GM19452 (cell line): ENCODE data around the gene MMP2.
A peak's percentile ranks its signal among the peaks of the same experiment; 100 is the strongest.

Experiments used
- ATAC-seq: cut with Tn5 transposase; IDR thresholded peaks from one replicate; pipeline ENCODE4 v1.9.1; 2021; ENCODE audit not compliant: unreplicated experiment

The MMP2 gene

GRCh38 chr16:55478827-55479429 lies at the start of gene MMP2:
TSS of gene MMP2 (plus strand) at chr16:55479198. CDS start at chr16:55479480, 282 bp downstream.
- no peak for ATAC-seq

- no peak for ATAC-seq
Observed at GRCh38 chr16:55433030-55433429, 46.0 kb upstream of the MMP2 start.

GRCh38 chr16:55433535-55433934 lies 45.5 kb upstream of the MMP2 start:
- no peak for ATAC-seq

GRCh38 chr16:55434000-55434399 lies 45.0 kb upstream of the MMP2 start:
- no peak for ATAC-seq

- ATAC-seq: no peak
Observed at GRCh38 chr16:55435387-55435786, 43.6 kb upstream of the MMP2 start.

- ATAC-seq: no peak
Observed at GRCh38 chr16:55436587-55436986, 42.4 kb upstream of the MMP2 start.

GRCh38 chr16:55437625-55438024 lies 41.4 kb upstream of the MMP2 start:
- ATAC-seq: no peak

GRCh38 chr16:55438281-55438680 lies 40.7 kb upstream of the MMP2 start:
- no peak for ATAC-seq

GRCh38 chr16:55439101-55439690 lies 39.8 kb upstream of the MMP2 start:
- ATAC-seq: no peak

- ATAC-seq: no peak
Observed at GRCh38 chr16:55443434-55444346, 35.3 kb upstream of the MMP2 start.

- no peak for ATAC-seq
Observed at GRCh38 chr16:55444754-55445485, 34.1 kb upstream of the MMP2 start.

GRCh38 chr16:55447231-55447630 lies 31.8 kb upstream of the MMP2 start:
- no peak for ATAC-seq

- ATAC-seq: no peak
Observed at GRCh38 chr16:55452996-55453395, 26.0 kb upstream of the MMP2 start.

- ATAC-seq: no peak
Observed at GRCh38 chr16:55453909-55454308, 25.1 kb upstream of the MMP2 start.

GRCh38 chr16:55454861-55455260 lies 24.1 kb upstream of the MMP2 start:
- no peak for ATAC-seq

- no peak for ATAC-seq
Observed at GRCh38 chr16:55462241-55462640, 16.8 kb upstream of the MMP2 start.

- no peak for ATAC-seq
Observed at GRCh38 chr16:55464375-55464774, 14.6 kb upstream of the MMP2 start.

GRCh38 chr16:55465077-55465896 lies 13.7 kb upstream of the MMP2 start:
- ATAC-seq: peak; percentile 92

- no peak for ATAC-seq
Observed at GRCh38 chr16:55466209-55466608, 12.8 kb upstream of the MMP2 start.

GRCh38 chr16:55467898-55468297 lies 11.1 kb upstream of the MMP2 start:
- no peak for ATAC-seq
